DOHH2 (cell line): Measurements from ENCODE around the gene USB1.

Experiments used
- CTCF ChIP-seq: fragments of 200-600 bp; sonication (generic); IDR thresholded peaks from one replicate; pipeline ENCODE4 v1.5.1; 2014; ENCODE audit warnings: antibody characterized with exemption, mild to moderate bottlenecking, low read depth, low read length; ENCODE audit not compliant: poor library complexity, severe bottlenecking
- EZH2phosphoT487 ChIP-seq: fragments of 200-600 bp; sonication (generic); IDR thresholded peaks from 2 replicates; pipeline ENCODE4 v1.6.1; 2017; ENCODE audit warnings: borderline replicate concordance, mild to moderate bottlenecking, antibody characterized with exemption, low read length, moderate library complexity, mixed read lengths

GRCh38 chr16:57958544-57958943 lies 42.7 kb upstream of the USB1 start:
- TF ChIP-seq CTCF (no peak), EZH2phosphoT487 (no peak)
